SHP77 treated with DMSO at 0.1 percent for 48 hours (cell line): ENCODE results near the gene EXOC4.

Source experiments
- DNase-seq: peaks from one replicate; lab custom pipeline; 2025; lab: John Stamatoyannopoulos, UW

The EXOC4 gene

DNA sequence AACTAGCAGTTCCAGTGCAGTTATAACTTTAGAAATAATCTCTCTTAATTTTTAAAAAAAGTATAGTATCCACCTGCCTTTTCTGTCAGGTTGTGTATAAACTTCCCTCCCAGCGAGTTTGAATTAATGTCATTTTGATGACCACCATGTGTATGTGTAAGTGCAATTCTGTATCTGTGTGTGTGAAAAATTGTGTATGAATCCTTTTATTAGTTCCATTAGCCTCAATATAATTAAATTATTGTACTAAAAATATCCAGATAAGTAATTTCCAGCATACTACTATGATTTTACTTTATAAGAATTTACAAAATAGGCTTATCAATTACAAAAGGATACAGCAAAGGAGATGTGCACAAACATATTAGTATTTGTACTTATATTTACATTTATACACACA, 453.1 kb downstream of the EXOC4 start:
- no peak for DNase-seq

DNA sequence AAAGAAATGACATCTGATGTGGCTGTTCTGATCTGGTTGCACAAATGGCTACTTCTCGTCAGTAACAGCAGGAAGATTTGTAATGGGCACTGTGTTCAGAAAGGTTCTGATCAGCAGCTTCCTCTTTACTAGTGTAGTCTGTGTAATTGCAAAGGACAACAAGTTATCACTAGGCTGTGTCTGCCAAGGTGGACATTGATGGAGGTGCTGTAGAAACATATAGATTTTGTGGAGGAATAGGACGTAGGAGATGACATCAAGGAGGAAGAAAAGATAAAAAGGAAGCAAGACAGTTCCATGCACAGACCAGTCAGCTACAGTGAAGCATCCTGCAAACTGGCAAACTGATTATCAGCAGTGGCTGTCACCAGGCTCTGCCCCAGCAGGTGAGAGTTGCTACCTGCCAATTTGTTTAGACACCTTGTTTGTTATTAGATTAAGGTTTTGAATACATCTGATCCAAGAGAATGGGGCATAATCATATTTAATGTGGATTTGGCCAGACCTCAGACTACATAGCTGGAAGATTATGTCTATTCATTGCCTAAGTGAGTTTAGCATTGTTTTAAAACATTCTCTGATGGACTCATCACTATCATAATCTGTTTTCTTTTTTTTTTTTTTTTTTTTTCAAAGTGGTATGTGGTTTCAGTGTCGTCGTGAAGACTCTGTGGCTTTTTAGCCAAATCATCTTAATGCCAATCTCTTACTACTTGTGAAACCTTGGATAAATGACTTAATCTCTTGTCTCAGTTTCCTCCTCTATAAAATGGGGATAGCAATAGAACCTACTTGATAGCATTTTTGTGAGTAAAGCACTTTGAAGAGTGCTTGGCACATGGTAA, 456.4 kb downstream of the EXOC4 start:
- no peak for DNase-seq

DNA sequence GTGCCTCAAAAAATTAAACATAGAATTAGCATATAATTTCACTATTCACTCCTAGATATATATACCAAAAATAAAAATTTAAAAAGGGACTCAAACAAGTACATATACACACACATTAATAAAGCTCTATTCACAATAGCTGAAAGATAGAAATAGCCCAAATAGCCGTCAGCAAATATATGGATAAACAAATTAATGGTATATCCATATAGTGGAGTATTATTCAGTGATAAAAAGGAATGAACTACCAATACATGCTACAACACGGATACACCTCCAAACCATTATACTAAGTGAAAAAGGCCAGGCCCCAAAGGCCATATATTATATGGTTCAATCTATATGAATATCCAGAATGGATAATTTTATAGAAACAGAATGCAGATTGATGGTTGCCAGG, 459.7 kb downstream of the EXOC4 start:
- no peak for DNase-seq

DNA sequence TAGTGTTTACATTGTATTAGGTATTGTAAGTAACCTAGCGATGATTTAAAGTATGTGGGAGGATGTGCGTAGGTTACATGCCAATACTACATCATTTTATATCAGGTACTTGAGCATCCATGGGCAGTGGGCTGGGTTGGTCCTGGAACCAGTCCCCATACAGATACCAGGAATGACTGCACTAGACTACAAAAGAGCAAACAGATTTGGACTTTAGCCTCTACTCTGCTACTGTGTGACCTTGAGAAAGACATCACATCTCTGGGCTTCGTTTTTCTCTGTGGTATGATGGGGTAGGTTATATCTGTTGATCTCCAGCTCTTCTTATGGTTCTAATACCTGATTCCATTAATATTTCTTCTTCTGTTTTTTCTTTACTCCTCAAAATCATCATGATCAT, 461.8 kb downstream of the EXOC4 start:
- no peak for DNase-seq

DNA sequence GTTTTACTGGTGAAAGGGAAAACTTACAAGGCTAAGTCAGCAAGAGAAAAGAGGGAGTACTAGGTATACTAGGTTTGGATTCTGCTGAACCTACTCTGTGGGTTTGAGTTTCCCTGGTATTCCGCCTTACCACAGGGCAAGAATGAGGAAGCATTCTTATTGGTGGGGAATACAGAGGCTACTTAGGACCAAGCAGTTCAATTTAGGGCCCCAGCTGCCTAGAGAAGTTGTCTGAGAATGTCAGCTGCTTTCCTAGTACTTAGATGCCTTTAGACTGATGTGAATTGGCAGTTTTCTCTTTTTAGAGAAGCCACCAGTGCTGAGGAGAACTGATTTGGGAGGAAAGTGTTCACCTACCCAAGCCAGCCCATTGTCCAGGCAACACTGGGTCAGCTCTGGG, 465.3 kb downstream of the EXOC4 start:
- no peak for DNase-seq

DNA sequence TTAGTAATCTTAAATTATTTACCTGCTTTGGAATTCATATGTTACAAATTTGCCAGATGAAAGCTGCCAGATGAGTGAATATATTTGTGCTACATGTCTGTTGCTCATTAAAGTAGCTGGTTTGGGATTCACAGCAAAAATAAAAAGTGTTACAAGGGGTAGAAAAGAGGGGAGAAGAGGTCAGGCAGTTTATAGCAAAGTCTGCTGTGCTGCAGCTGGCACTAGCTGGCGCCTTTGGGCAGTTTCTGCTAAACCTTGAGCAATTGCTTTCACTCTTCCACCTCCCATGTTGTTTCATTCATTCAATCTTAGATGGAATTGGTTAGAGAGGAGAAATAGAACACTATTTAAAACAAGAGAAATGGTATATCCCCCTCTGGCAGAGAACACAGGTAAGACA, 470.2 kb downstream of the EXOC4 start:
- DNase-seq, result no peak

DNA sequence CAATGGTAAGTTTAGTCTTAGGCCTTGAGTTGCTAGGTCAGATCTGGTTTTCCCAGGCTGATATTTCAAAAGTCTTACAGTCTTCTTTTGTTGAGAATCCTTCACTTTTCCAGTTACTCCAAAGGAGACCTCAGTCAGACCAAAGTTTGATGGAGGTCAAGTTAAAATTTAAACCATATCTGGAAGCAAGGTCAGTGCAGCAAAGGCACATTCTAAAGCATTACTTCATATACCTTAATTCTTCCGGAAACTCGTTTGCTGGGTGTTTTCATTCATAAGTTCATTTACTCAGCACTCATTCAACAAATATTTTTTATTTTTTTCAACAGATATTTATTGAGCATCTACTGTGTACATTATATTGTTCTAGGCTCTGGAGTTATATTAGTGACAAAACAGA, 471.3 kb downstream of the EXOC4 start:
- no peak for DNase-seq

DNA sequence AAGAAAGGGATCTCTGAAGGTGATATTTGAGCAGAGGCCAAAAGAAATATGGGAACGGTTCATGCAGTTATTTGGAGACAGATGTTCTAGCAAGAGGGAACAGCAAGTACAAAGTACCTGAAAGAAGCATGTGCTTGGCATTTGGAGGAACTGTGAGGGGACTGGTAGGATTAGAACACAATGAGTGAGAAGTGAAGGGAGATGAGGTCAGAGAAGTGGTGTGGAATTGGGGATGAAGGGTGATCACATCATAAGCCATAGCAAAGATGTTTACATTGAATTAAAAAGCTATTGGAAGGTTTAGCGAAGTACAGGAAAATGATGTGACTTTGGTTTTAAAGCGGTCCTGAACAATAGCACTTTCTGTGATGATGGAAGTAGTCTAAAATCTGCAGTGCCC, 471.8 kb downstream of the EXOC4 start:
- DNase-seq, result no peak

DNA sequence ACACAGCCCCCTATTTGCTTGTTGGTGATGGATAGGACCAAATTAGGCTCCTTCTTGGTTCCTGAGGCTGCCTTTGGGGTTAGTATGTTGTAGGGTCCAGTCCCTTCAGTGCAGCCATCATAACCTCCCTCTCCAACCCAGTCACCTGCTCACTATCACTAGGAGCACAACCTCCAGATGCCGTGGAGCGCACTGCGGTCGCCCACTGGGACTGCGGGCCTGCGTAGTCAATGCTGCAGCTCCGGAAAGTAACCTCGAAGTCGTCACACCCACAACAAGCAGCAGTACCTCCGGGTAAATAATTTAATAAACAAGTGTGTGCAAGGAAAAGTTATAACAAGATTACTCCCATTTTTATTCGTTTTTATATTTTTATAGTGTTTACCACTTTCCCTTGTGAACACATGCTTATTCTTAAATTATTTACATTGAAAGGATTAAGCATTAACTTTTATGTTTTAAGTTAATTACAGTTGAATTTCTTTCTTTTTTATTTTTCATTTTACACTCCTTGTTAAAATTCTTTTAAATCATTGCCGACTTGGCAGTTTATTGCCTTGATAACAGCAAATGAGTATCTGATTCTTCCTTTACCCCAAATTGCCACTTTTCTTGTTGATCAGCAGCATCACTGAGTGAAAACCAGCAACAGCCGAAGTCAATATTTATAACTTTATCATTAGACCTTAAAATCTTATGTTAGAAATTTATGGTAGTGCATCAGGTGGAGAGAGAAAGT, 474.8 kb downstream of the EXOC4 start:
- DNase-seq, result no peak

DNA sequence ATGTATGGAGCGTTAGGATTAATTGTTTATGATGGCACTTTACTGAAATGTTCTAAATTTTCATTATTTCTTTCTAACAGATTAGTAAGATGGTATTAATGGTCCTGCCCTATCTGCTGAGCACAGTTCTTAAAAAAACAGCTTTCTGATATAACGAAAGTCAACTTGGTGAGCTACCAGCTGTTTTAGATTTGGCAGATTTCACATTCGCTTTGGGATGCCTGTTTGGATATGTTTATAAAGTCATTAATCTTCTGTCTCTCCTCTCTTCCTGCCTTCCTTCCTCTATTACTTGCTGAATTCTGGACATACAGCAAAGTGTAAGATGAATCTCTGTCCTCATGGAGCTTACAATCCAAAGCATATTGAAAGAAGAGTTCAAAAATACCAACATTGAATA, 477.5 kb downstream of the EXOC4 start:
- DNase-seq, result no peak

DNA sequence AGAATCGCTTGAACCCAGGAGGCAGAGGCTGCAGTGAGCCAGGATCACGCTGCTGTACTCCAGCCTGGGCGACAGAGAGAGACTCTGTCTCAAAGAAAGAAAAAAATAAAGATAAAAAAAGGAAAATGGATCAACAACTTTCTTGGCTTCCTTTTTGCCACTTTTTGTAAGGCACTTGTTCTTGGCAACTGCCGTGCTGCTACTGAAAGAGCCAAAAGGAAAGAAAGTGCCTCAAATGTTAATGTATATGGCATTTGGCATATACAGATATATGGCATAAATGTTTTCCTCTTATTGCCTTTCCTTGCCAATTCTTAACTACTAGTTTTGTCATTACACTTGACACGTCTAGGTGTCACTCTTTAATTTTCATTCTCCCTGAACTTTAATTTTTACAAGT, 480.5 kb downstream of the EXOC4 start:
- DNase-seq, result no peak

DNA sequence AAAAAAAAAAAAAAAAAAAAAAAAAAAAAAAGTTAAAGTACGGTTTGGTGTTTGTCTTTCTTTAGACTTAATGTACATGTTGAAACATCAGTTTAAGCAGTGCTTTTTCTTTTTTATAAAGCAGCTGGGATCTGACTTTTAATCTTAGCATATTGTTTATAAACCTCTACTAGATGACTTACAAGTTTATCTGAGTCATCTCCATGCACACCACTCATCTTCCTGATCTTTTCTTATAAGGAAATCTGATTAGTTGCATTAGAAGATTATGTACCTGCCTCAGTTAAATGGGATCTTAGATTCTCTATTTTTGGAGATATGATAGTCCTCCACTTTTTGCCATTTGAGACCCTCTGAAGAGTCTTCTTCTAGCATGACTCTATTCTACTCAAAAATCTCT, 482.3 kb downstream of the EXOC4 start:
- DNase-seq, result no peak

DNA sequence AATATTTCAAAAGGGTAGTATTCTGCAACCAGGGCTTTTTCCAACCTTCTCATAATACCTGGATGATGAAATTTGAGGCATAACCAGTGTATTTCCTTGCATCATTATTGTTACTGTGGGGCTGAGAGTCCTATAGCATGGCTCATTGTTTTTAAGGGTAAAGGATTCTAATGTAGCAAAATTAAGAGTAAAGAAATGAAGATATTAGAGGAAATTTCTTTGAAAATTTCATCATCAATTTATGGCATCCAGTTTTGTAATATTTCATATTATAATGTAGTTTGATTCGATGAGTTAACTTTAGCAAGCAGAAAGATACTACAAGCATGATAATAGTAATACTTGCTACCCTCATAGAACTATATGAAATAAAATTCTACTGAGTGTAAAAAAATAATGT, 486.9 kb downstream of the EXOC4 start:
- DNase-seq, result no peak

DNA sequence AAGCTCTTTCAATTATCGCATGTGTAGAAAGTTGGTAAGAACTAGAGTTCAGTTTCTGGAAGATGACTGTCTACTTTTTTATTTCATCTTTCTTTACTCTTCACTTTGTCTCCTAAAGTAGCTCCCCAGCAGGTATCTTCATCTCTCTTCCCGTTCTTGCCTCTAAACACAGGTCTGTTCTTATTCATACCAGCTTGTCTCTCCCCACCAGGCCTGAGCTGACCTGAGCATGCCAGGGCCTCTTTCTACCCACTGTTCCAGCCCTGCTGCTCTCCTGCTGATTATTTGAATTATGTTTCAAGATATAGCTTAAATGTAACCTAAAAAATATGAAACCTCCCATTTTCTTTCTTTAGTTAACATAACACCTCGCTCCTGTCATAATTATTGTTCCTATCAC, 488.2 kb downstream of the EXOC4 start:
- DNase-seq, result no peak

DNA sequence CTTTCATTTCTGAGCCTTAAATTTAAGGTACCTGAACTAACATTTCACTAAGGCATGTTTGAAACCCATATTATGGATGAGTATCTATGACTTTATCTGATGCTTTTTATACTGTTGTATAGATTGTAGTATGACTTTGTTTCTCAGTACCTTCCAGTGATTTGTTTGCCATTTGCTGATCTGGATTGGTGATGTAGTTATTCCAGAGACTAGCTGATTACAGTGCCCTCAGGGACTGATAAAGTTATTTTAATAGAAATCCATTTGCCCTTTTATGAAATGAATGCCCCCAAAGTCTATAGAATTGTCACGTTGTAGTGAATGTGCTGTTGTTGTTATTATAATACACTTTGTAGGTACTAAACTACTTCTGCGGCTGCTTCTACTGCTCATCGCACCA, 488.8 kb downstream of the EXOC4 start:
- DNase-seq, result no peak

DNA sequence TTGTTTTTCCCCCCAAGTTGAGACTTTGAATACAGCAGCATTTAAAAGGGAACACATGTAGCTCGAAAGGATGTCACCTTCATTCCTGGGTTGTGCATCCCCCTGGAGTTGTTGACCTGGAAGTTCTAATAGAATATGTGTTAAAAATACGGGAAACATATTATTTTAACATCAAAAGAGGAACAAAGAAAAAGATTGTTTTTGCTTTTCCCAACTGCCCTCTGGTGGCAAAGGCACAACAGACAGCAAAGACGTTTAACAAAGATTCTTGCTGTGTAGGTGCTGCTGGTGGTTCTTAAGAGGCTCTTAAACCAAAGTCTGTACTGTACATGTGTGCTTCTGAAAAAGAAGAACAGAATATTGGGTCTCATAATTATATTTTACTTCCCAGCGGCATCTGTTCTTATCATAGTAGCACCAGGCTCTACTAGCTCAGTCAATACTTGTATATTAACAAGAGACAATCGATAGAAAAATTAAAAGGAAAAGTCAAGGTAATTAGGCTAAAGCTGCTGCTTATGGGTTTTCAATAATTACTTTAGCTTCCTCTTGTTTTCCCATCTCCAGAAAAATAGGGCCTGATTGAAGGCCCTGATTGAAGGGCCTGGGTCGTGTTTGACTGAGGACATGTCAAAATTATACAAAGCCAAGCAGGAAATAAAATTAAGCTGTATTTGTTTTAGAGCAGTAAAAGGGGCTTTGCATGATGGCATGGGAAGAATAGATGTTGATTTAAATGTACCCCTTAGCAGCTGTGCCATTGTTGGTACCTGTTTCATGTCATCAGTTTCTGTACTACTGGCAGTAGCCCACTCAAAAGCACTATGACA, 490.0 kb downstream of the EXOC4 start:
- DNase-seq, result no peak

DNA sequence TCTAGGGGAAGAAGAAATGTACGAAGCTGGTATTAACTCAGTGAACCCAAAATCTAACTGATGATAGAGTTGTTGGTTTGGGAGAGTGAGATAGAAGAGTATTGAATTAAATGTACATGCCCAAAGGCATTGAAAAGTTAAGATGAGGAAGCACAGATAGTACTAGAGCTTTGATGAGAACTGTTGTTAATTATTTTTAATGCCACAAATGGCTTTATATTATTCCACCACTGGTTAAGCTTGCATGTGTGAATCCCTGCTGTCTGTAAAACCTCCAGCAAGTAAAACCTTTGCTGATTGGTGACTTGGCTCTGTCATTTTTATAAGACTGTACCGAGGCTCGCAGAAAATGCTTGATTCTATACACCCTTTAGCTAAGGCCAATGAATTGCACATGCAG, 491.6 kb downstream of the EXOC4 start:
- DNase-seq, result no peak

DNA sequence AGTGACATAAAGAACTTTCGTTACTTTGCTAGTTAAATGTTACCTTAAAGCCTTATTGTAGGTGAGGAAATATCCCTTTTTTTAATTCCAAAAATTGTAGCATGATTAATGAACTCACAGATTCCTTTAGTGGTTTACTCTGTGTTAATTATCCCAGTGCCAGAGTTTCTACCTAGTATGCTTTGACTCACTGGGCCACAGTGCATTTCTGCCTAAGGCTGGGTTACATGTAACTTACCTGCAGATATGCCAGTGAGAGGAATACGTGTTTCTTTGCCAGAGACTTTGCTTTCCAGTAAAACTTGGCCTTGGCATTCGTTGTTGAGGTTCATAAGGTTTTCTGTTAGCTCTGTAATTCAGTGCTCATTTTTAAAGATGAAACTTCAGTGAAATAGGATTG, 493.4 kb downstream of the EXOC4 start:
- no peak for DNase-seq

DNA sequence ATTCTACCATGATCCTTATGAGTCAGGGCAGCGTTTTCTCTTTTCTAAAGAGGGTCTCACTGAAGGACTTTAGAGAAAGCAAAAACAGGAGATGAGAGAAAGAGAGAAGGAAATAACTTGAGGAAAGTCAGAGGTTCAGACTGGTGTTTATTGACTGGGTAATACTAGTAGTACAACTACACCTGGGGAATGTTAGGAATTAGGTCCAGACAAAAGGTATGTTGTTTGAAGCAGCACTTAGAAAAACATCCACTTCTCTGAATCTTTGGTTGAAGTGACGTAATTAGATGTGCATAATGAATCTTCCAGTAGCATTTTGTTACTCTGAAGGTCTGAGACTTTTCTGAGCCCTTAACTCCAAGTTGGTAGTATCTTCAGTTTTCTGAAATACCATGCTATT, 494.0 kb downstream of the EXOC4 start:
- DNase-seq, result no peak

DNA sequence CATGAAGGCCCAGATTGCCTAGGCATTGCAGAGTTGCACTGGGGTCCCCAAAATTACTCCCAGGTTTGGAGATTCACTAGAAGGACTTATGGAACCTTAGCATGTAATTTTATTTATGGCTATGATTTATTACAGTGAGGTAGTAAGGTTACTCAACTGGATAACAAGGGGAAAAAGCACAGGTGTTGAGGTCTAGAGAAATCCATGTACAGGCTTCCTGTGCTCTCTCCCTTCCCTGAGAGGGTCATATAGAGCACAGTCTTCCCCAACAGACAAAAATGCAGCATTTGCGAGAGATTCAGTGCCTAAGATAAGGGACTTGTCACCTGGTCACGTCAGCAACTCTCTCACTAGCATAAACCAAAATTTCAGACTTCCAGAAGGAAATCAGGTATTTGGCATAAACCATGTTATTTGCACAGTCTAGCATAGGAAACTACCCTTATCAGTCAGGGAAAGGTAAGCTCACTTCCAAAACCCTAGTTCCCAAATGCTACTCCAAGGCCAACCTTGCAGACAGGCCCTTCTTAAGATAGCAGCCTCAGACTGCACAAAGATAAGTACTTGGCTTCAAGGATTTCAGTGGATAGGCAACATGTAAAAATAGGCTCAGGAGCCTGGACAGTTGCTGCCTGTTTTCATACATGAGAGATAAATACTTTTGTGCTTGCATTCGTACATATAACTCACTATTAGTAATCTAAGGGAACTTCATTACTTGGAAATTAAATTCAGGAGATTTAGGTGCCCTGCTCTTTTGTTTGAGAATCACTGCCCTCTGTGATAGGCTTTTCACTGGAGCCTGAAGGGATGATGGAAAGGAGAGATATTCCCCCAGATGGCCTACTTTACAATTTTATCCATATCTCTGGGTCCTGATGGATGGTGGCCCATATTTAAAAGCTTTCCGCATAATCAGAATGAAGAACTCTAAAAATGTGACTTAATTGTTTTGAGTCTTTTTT, 495.8 kb downstream of the EXOC4 start:
- DNase-seq, result no peak

DNA sequence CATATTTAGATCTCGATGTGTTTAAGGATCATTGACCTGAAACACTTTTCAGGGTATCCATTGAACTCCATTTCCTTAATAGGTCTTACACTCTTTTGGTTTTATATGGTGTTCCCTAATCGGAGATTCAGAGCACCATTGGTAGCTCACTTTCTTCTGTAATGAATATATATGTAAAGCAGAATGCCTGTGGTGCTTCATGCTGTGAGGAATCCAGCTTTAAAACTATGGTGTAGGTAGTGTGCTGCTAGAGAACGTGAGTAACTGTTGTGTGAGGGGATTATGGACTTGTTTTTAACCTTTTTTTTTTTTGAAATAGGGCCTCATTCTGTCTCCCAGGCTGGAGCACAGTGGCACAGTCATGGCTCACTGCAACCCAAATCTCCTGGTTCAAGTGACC, 497.4 kb downstream of the EXOC4 start:
- no peak for DNase-seq

DNA sequence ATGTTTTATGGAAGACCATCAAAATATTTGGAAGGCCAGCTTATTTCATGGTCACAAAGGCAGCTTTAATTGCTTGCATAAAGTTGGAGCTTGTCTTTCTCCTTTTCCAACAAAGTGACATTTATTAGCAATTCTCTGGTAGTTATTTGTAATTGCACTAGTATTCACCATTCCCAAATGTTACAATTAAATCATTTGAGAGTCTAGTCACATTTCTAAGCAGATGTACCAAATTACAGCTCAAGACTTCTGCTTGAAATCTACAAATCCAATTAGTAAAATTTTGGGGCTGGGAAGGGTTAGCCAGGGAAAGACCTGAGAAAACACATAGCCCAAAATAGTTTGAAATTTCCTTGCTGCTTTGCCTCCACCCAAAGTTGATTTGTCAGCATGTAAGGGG, 498.2 kb downstream of the EXOC4 start:
- no peak for DNase-seq
